ENCODE results near the gene RIPK3.
A peak's percentile ranks its signal among the peaks of the same experiment; 100 is the strongest.

Gene RIPK3

GRCh38 chr14:24300326-24300980 lies 39.3 kb downstream of the RIPK3 start:
- no peak for DNase-seq

GRCh38 chr14:24299255-24300191 lies 40.3 kb downstream of the RIPK3 start, which contains the start of the genes DHRS1 and NOP9:
DHRS1 (minus strand) TSS chr14:24299780; CDS start chr14:24299106, 674 bp downstream.
NOP9 (plus strand) TSS chr14:24299850; CDS start chr14:24299955, 105 bp downstream.
- peak; percentile 92 for DNase-seq

GRCh38 chr14:24298892-24299254 lies 40.9 kb downstream of the RIPK3 start:
- DNase-seq: peak; percentile 10

- DNase-seq: no peak
Measured at GRCh38 chr14:24297190-24297964, 42.4 kb downstream of the RIPK3 start.

- DNase-seq: peak; percentile 79
Measured at GRCh38 chr14:24296341-24297157, 43.2 kb downstream of the RIPK3 start.

GRCh38 chr14:24293525-24293924 lies 46.3 kb downstream of the RIPK3 start:
- DNase-seq: no peak

- no peak for DNase-seq
Measured at GRCh38 chr14:24292118-24292807, 47.5 kb downstream of the RIPK3 start.

- no peak for DNase-seq
Measured at GRCh38 chr14:24291446-24292117, 48.2 kb downstream of the RIPK3 start.

- DNase-seq: no peak
Measured at GRCh38 chr14:24290746-24291145, 49.0 kb downstream of the RIPK3 start.

GRCh38 chr14:24289649-24290280 lies 50.0 kb downstream of the RIPK3 start:
- DNase-seq: no peak

GRCh38 chr14:24286996-24287395 lies 52.8 kb downstream of the RIPK3 start:
- no peak for DNase-seq

Data from CD4-positive, alpha-beta T cell treated with Interleukin-6 for 4 hours (primary cell).